ENCODE data around the gene LAPTM5. TPM values are rescaled to one million over a fixed set of nuclear protein-coding genes. Genes with fewer than 3 reads are reported as not detected.

The LAPTM5 gene
- total RNA-seq, 1 donor from 2014 or later = 0.77 TPM

DNA sequence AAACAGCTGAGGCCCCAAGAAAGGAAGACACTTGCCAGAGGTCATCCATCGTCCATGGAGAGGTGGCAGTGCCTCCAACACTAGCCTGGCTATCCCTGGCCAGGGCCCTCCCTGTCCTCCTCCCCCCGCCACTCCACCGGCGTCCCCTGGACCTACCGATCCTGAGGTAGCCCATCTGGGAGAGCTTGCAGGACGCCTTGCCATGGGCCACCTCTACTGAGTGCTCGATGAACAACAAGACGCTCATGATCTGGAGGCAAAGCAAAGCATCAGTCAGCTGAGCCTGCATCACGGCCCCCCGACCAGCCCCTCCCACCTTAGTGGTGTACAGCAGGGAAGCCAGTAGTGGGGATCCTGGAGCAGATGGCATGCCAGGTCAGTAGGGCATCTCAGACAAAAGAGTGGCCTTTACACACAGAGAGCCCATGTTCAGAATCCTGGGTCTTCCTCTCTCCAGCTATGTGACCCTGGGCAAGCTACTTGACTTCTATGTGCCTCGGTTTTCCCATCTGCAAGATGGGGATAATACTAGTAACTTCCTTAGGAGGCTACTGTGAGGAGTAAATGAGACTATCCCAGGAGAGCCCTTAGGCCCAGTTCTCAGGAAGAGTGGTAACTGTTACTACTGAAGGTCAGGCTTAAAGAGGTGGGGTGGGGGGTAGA lies 15.1 kb downstream of the LAPTM5 start:
- H3K4me1 Mint-ChIP-seq (ENCODE audit: low read depth, unreplicated experiment) = peaks cover 12% of the 10 kb centered on the region

DNA sequence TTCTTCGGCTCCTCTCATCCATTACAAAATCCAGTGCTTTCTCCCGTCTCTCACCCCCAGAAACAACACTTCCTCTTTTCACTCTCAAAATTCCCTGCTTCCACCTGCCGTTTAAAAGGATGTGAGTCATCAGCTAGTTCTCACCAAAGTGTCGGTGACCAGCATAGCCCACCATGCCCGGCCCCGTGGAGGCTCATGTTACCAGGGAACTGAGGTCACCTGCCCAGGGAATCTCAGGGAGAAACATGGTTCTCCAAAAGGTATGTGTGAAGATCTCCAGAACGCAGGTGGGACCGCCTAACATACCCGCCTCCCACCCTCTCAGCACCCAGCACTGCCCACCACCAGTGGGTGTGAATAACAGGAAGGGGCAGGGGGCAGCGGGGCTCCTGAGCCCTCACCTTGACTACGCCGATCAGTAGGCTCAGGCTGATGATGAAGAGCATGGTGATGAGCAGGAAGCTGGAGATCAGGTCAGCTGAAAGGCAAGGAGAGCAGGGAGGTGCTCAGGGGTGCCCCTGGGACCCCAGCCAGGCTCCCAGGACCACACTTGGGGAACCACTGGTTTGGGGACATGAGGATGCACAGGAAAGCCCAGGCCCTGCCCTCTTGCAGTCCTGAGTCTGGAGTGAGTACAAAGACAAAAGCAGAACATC lies 16.2 kb downstream of the LAPTM5 start:
- Histone ChIP-seq H3K36me3 (ENCODE audit: insufficient read depth, low read length) (no peaks in the 10 kb centered on the region), H3K79me2 (ENCODE audit: insufficient read depth, low read length) (no peaks in the 10 kb centered on the region), H3K4me3 (ENCODE audit: insufficient read depth, low read depth, low read length) (no peak overlapping the region), H3K9ac (ENCODE audit: low read length) (no peak overlapping the region), H3K27me3 (ENCODE audit: insufficient read depth, low read length) (peaks cover 6% of the 10 kb centered on the region), H3K4me1 (ENCODE audit: insufficient read depth, low read length) (peaks cover 9% of the 10 kb centered on the region), H3K9me3 (ENCODE audit: insufficient read depth, low read depth, low read length) (no peaks in the 10 kb centered on the region), H3K4me2 (ENCODE audit: low read length) (no peak overlapping the region), H2AFZ (ENCODE audit: low read depth, low read length) (no peak overlapping the region), H3K27ac (ENCODE audit: low read depth, low read length) (no peak overlapping the region), H4K20me1 (ENCODE audit: insufficient read depth, low read length) (no peaks in the 10 kb centered on the region)
- TF ChIP-seq, protein P1, sequence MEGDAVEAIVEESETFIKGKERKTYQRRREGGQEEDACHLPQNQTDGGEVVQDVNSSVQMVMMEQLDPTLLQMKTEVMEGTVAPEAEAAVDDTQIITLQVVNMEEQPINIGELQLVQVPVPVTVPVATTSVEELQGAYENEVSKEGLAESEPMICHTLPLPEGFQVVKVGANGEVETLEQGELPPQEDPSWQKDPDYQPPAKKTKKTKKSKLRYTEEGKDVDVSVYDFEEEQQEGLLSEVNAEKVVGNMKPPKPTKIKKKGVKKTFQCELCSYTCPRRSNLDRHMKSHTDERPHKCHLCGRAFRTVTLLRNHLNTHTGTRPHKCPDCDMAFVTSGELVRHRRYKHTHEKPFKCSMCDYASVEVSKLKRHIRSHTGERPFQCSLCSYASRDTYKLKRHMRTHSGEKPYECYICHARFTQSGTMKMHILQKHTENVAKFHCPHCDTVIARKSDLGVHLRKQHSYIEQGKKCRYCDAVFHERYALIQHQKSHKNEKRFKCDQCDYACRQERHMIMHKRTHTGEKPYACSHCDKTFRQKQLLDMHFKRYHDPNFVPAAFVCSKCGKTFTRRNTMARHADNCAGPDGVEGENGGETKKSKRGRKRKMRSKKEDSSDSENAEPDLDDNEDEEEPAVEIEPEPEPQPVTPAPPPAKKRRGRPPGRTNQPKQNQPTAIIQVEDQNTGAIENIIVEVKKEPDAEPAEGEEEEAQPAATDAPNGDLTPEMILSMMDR (IDR thresholded peaks at IDR 0.05; ENCODE audit: insufficient read depth, low read depth, low read length) = no peak
- no peak for TF ChIP-seq EZH2 (IDR thresholded peaks at IDR 0.05; ENCODE audit: insufficient read depth, low read length)
- Mint-ChIP-seq H3K4me3 (ENCODE audit: unreplicated experiment) (no peak overlapping the region), H3K9me3 (ENCODE audit: unreplicated experiment) (peaks cover 12% of the 10 kb centered on the region), H3K36me3 (ENCODE audit: low read depth, unreplicated experiment) (peaks cover 2% of the 10 kb centered on the region), H3K27ac (ENCODE audit: unreplicated experiment) (no peak overlapping the region), H3K4me1 (ENCODE audit: low read depth, unreplicated experiment) (peaks cover 5% of the 10 kb centered on the region), H3K27me3 (ENCODE audit: low read depth, unreplicated experiment) (peaks cover 26% of the 10 kb centered on the region)
- no peak for DNase-seq (ENCODE audit: low read depth)
- no peak for FAIRE-seq

More for the DNA sequence above, 15.1 kb downstream of the LAPTM5 start:
- H3K36me3 Mint-ChIP-seq (ENCODE audit: low read depth, unreplicated experiment) = no peaks in the 10 kb centered on the region
- no peak overlapping the region for H3K4me3 ChIP-seq (ENCODE audit: insufficient read depth, low read depth, low read length)
- H3K4me2 ChIP-seq (ENCODE audit: low read length) = no peak overlapping the region
- no peak overlapping the region for H3K4me3 Mint-ChIP-seq (ENCODE audit: unreplicated experiment)
- H3K9me3 ChIP-seq (ENCODE audit: insufficient read depth, low read depth, low read length) = no peaks in the 10 kb centered on the region
- H3K36me3 ChIP-seq (ENCODE audit: insufficient read depth, low read length) = no peaks in the 10 kb centered on the region
- no peak overlapping the region for H2AFZ ChIP-seq (ENCODE audit: low read depth, low read length)
- peaks cover 10% of the 10 kb centered on the region for H3K27me3 ChIP-seq (ENCODE audit: insufficient read depth, low read length)
- no peak overlapping the region for H3K27ac Mint-ChIP-seq (ENCODE audit: unreplicated experiment)
- FAIRE-seq (no peak), DNase-seq (ENCODE audit: low read depth) (no peak)
- peaks cover 9% of the 10 kb centered on the region for H3K4me1 ChIP-seq (ENCODE audit: insufficient read depth, low read length)
- no peaks in the 10 kb centered on the region for H3K79me2 ChIP-seq (ENCODE audit: insufficient read depth, low read length)
- peaks cover 28% of the 10 kb centered on the region for H3K27me3 Mint-ChIP-seq (ENCODE audit: low read depth, unreplicated experiment)
- H3K9me3 Mint-ChIP-seq (ENCODE audit: unreplicated experiment) = peaks cover 12% of the 10 kb centered on the region
- H3K9ac ChIP-seq (ENCODE audit: low read length) = no peak overlapping the region
- H4K20me1 ChIP-seq (ENCODE audit: insufficient read depth, low read length) = no peaks in the 10 kb centered on the region
- no peak overlapping the region for H3K27ac ChIP-seq (ENCODE audit: low read depth, low read length)
- TF ChIP-seq, protein P1 (IDR thresholded peaks at IDR 0.05; ENCODE audit: insufficient read depth, low read depth, low read length) = no peak
- TF ChIP-seq EZH2 (IDR thresholded peaks at IDR 0.05; ENCODE audit: insufficient read depth, low read length) = no peak
